A172 (cell line): ENCODE data around the gene LYZL1. TPM values are rescaled to one million over a fixed set of nuclear protein-coding genes. Genes with fewer than 3 reads are reported as not detected.
A peak's percentile ranks its signal among the peaks of the same experiment; 100 is the strongest.
"Not testable (repeated sequence)": the region's sequence is repeated elsewhere in the genome, so short reads cannot be mapped to it uniquely, and the experiment has no call there.

Experiments used
- DNase-seq: peaks from one replicate; pipeline ENCODE4 v3.0.0-alpha.2; 2015; ENCODE audit warnings: low spot score
- total RNA-seq: library from RNA; depleted of rRNA; stranded (reverse); fragments of >200 nt; shearing (Covaris generic); gene quantifications from 2 replicates; pipeline ENCODE4 v1.2.3, GENCODE V29; 2014

LYZL1 gene
- total RNA-seq, 1 experiment from 2014 or later, result not detected

GRCh38 chr10:29259498-29259897 lies 29.4 kb upstream of the LYZL1 start:
- DNase-seq, result no peak

DNA sequence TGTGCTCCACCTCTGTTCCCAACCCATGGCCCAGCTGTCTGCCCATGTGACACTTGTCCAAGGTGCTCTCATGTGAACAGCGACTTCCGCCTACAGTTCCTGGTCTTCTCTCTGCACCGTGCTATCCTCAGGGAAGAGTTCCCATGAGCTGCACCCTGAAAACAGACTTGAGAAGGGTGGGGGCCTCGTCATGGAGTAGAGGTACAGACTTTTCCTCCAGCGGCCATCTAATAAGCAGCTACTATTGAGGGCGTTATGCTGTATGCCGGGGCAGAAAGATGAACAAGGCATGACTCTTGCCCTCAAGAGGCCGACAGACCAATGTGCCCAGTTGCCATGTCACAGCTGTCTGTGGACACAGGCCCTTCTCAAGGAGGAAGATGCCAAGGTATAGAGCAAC lies 25.4 kb upstream of the LYZL1 start:
- DNase-seq, result no peak

- no peak for DNase-seq
Measured at GRCh38 chr10:29265210-29265768, 23.6 kb upstream of the LYZL1 start.

- no peak for DNase-seq
Measured at GRCh38 chr10:29266641-29267040, 22.2 kb upstream of the LYZL1 start.

DNA sequence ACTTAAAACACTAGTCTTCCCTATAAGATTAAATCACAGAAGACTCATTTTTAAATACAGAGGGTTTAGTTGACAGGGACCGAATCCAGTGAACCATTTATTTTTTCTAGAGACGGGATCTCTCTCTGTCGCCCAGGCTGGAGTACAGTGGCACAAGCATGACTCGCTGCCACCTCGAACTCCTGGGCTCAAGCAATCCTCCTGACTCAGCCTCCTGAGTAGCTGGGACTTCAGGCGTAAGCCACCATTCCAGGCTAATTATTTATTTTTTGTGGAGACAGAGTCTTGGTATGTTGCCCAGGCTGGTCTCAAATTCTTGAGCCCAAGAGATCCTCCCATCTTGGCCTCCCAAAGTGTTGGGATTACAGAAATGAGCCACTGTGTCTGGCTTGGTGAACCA lies 20.9 kb upstream of the LYZL1 start:
- DNase-seq, result no peak

- no peak for DNase-seq
Measured at GRCh38 chr10:29269486-29269885, 19.4 kb upstream of the LYZL1 start.

DNA sequence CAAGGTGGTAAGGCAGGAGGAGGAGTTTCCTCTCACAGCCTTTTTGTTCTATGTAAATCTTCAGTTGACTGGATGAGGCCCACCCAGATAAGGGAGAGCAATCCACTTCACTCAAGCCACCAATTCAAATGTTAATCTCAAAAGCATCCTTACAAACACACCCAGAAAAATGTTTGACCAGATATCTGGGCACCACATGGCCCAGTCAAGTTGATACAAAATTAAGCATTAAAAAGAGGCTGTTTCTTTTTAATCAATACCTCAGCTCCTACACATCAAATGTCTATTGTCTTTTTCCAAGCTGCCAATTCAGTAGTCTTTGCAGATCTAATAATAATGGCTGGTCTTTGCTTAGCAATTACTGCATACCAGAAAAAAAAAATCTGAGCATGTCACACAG lies 18.0 kb upstream of the LYZL1 start:
- DNase-seq, result no peak

DNA sequence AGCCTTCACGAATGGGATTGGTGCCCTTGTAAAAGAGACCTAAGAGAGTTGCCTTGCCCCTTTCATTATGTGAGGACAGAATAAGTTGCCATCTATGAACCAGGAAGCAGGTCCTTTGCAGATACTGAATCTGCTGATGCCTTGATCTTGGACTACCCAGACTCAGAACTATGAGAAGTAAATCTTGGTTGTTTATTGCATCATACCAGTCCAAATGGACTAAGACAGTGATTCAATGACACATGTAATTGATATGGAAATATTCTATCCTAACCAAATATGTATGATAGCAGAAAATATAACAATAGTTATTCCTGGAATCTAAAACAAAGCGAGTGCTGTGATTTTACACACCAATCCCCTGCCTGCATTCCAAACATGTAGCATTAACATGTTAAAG lies 17.0 kb upstream of the LYZL1 start:
- no peak for DNase-seq

GRCh38 chr10:29273478-29273877 lies 15.4 kb upstream of the LYZL1 start:
- no peak for DNase-seq

DNA sequence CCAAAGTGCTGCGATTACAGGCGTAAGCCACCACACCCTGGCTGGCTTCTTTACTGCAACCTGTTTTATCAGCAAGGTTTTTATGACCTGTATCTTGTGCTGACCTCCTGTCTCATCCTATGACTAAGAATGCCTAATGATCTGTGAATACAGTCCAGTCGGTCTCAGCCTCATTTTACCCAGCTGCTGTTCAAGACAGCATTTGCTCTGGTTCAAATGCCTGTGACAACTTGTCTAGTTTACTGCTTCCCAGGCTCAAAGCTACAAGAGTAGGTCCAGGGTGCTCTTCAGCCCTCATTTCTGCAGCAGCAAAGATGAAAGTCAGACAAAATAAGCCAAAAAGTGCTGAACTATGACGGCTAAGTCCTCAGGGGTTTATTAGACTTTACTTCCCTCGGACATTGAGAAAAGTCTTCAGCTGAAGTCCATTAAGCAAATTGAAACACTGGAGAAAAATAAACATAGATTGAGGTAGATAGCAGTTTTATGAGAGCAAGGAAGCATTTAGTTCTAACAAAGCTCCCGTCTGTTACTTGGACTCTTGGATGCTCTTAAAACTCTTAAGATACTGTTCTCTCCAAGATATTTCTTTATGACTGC lies 12.5 kb upstream of the LYZL1 start:
- DNase-seq, result no peak

DNA sequence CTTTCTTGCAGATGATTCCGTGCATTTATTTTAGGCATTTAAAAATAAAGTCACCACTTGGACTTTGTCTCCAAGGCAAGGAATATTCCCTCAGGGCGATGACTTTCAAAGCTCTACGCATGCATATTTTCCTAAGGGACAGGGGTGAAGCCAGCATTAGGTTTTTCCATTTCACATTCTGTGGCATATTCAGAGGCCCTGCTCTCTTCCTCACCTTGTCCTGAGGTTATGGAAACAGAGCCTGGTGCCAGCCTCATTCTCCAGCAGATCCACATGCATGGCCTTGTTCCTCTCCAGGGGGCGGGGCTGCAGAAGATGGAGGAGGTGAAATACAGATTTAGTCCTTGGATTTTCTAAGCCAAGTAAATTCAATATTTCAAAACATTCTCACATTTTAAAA lies 11.6 kb upstream of the LYZL1 start:
- no peak for DNase-seq

DNA sequence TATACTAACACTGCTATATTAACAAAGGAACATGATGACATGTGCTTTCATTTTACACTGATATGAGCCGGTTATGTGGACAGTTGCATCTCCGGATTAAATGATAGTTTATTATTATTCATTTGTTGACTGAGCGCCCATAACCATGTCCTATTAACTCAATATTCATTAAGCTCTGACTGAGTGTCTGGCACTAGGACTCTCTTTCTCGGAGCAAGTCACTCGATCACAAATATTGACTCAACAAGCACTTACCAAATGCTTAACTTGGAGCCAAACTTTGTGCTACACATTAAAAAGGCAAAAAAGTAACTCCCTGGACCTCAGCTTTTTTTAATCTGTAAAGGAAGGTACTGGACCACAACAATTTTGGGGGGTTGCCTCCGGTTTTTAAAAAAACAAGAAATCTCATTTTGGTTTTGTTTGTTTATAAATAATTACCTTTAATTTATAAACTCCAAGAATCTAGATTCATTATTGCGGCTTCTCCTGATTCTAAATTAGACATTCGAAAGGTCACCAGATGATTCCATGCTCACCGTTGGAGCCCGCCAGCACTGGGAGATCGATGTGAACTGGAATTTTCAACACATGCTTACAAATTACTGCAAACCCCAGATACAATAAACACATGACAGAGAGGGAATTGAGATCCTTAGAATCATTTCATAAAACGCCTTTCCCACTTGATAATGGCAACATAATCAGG lies 8.9 kb upstream of the LYZL1 start:
- no peak for DNase-seq

- no peak for DNase-seq
Measured at GRCh38 chr10:29280488-29280840, 8.4 kb upstream of the LYZL1 start.

GRCh38 chr10:29285624-29286051 lies 3.2 kb upstream of the LYZL1 start:
- no peak for DNase-seq

GRCh38 chr10:29287635-29288034 lies 1.2 kb upstream of the LYZL1 start:
- DNase-seq, result no peak

DNA sequence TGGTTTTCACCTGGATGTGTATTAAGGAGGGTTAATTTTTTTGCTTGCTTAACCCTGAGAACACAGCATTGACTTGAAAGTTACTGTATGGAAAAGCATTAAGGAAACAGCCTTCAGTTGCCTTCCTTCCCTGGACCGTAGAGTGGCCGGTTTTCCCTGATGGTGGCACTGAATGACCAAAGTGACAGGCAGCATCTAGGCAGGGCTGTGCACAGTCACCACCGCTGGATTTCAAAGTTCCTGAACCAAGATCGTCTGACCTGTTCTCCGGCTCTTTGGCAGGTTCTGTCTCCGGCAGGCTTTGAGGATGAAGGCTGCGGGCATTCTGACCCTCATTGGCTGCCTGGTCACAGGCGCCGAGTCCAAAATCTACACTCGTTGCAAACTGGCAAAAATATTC lies 2.7 kb downstream of the LYZL1 start:
- not testable (repeated sequence) for DNase-seq

GRCh38 chr10:29292406-29292805 lies 3.5 kb downstream of the LYZL1 start:
- DNase-seq, result not testable (repeated sequence)

DNA sequence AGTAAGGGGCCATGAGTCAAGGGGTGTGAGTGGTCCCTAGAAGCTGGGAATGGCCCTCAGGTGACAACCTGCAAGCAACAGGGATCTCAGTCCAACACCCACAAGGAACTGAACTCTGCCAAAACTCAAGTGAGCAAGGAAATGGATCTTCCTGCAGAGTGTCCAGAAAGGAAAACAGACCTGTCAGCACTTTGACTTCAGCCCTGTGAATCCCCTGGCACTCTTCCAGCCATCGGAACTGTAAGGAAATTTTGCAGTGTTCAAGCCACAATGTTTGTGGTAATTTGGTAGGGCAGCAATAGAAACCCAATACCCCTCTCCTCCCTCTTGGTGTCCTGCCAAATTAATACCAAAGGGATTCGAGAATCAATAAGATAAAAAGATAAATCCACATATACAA lies 6.9 kb downstream of the LYZL1 start:
- no peak for DNase-seq

- no peak for DNase-seq
Measured at GRCh38 chr10:29297678-29298077, 8.8 kb downstream of the LYZL1 start.

DNA sequence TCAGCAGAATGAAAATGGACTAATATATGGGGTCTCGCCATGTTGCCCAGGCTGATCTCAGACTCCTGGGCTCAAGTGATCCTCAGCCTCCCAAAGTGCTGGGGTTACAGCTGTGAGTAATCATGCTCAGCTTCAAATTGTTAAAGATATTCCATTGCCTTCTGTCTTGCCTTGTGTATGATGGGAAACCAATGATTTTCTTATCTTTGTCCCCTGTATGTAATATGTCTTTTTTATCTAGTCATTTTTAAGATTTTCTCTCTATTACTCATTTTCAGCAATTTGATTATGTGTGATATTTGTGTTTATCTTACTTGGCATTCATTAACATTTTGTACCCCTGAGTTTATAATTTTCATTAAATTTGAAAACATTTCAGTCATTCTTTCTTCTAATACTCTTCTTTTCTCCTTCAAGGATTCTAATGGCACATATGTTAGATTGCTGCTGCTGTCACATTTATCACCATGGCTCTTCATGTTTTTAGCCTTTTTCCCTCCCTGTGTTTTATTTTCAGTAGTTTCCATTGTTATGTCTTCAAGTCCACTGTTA lies 12.6 kb downstream of the LYZL1 start:
- DNase-seq, result no peak

DNA sequence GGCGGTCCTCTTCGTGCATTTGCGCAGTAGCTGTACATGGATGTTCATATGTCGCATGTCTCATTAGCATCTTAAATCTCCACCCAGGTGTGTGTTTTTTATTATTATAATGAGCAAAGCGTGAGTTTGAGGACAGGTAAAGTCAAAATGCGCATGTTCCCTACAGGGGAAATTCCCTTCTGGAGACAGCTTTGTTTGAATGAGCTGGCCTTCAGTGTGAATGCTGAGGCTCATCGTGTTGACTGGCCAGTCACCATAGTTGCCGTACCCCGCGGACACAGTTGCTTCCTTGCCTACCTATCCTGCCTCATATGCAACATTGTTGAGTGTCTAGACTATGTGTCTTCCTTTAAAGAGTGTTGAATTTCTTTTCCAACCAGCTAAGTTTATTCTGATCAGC lies 13.6 kb downstream of the LYZL1 start:
- no peak for DNase-seq

DNA sequence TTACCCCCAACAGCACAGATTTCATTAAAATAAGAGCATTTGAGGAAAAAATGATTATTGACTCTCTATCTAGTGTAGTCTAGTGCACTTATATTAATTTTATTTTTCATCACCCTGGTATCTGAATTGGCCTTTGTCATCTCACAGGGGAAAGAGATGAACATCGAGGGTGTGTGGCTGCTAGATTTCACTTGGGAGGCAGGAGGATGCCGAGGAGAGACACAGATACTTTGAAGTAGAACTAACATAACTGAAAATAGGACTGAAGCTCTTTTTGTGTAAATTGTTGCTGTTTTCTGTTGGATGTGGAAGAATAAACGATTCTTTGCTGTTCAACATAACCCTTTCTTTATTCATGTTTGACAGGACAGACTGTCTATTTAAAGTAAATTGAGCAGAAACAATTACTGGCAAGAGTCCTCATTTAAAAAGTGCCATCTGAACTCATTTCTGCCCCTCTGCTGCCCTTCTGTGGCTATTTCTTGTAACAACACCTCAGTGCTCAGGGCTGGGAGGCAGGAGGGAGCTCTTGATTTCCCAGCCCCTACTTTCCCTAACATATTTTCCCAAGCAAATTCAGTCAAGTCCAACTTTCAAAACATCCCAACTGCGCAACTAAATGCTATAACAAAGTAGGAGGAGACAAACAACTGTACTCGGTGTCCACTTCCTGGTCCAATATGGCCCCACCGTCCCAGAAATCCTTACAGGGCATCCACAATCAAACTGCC lies 15.6 kb downstream of the LYZL1 start:
- DNase-seq, result peak; percentile 71

DNA sequence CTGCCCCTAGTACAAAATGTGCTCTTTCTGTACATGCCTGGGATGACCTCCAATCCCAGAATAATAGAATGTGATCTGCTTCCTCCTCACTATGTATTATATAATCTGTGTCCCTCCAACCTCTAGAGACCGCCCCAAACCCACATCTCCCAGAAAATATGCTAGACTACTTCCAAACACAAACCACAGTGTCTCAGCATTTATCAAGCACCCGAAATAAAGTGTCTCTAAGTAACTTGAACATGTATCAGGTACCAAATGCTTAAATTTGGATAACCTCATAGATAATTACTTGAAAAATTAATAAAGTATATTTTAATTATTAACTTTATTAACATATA lies 16.1 kb downstream of the LYZL1 start:
- no peak for DNase-seq
